Measurements from ENCODE around the gene MKI67. TPM values are rescaled to one million over a fixed set of nuclear protein-coding genes. Genes with fewer than 3 reads are reported as not detected.

The MKI67 gene
- total RNA-seq, 1 experiment from 2014 or later = 151 TPM

GRCh38 chr10:128083191-128083895 lies 42.9 kb downstream of the MKI67 start:
- Histone ChIP-seq H3K27ac (ENCODE audit: low read length) (no peak overlapping the region), H3K36me3 (ENCODE audit: control insufficient read depth, insufficient read depth, low read length) (no peaks in the 10 kb centered on the region), H3K4me1 (ENCODE audit: control insufficient read depth, insufficient read depth, low read length) (no peaks in the 10 kb centered on the region), H3K9me3 (ENCODE audit: control insufficient read depth, insufficient read depth, low read depth, low read length) (no peaks in the 10 kb centered on the region), H3K27me3 (ENCODE audit: control insufficient read depth, insufficient read depth, low read length) (peaks cover 12% of the 10 kb centered on the region), H3K4me3 (ENCODE audit: low read depth in 2 of 2, low read length in 2 of 2) (no peak overlapping the region)
- DNase-seq (ENCODE audit: low read depth, low spot score) (no peak), ATAC-seq (no peak)
- in situ Hi-C loops (cut with HindIII; ENCODE audit: low pct_unique_long_range_greater_than_20kb, low sequenced_read_pairs) = no loop called here
- TF ChIP-seq SIN3A (IDR thresholded peaks at IDR 0.05; ENCODE audit: borderline replicate concordance, insufficient read depth, low read depth, low read length) (no peak), REST (IDR thresholded peaks at IDR 0.05; ENCODE audit: insufficient read depth in 1 of 2, low read depth in 2 of 2, low read length in 1 of 2) (no peak), CTCF (IDR thresholded peaks at IDR 0.05) (no peak), POLR2AphosphoS5 (IDR thresholded peaks at IDR 0.05; ENCODE audit: low read depth, low read length) (no peak), TCF7L2 (IDR thresholded peaks at IDR 0.05; ENCODE audit: low read depth, low read length) (no peak)
- BruUV-seq (replicated peaks) = no TSS peak
- CTCF ChIA-PET = no interaction called here
- intact Hi-C loops (cut with micrococcal nuclease; ENCODE audit: unreplicated experiment) = no loop called here
- POLR2A ChIA-PET = interaction anchor here (0.7 kb wide), 1 partner anchor 24 kb away, joined by 6 read pairs; no protein-coding TSS in a partner anchor

- CTCF ChIA-PET = no interaction called here
- no peak overlapping the region for H3K27ac ChIP-seq (ENCODE audit: low read length)
- no peaks in the 10 kb centered on the region for H3K36me3 ChIP-seq (ENCODE audit: control insufficient read depth, insufficient read depth, low read length)
- in situ Hi-C loops (cut with HindIII; ENCODE audit: low pct_unique_long_range_greater_than_20kb, low sequenced_read_pairs) (no loop called here), intact Hi-C loops (cut with micrococcal nuclease; ENCODE audit: unreplicated experiment) (no loop called here)
- H3K27me3 ChIP-seq (ENCODE audit: control insufficient read depth, insufficient read depth, low read length) = peaks cover 12% of the 10 kb centered on the region
- TF ChIP-seq POLR2AphosphoS5 (IDR thresholded peaks at IDR 0.05; ENCODE audit: low read depth, low read length) = no peak
- no peak for TF ChIP-seq SIN3A (IDR thresholded peaks at IDR 0.05; ENCODE audit: borderline replicate concordance, insufficient read depth, low read depth, low read length)
- no peak for TF ChIP-seq TCF7L2 (IDR thresholded peaks at IDR 0.05; ENCODE audit: low read depth, low read length)
- TF ChIP-seq CTCF (IDR thresholded peaks at IDR 0.05) = no peak
- TF ChIP-seq REST (IDR thresholded peaks at IDR 0.05; ENCODE audit: insufficient read depth in 1 of 2, low read depth in 2 of 2, low read length in 1 of 2) = no peak
- DNase-seq (ENCODE audit: low read depth, low spot score) (no peak), ATAC-seq (no peak)
- no TSS peak for BruUV-seq (replicated peaks)
- POLR2A ChIA-PET = no interaction called here
- no peaks in the 10 kb centered on the region for H3K9me3 ChIP-seq (ENCODE audit: control insufficient read depth, insufficient read depth, low read depth, low read length)
- no peak overlapping the region for H3K4me3 ChIP-seq (ENCODE audit: low read depth in 2 of 2, low read length in 2 of 2)
- H3K4me1 ChIP-seq (ENCODE audit: control insufficient read depth, insufficient read depth, low read length) = no peaks in the 10 kb centered on the region
Measured at GRCh38 chr10:128081720-128082119, 44.5 kb downstream of the MKI67 start.

Measured in Panc1 (cell line).